GM18867 (cell line): ENCODE measurements around the gene SEPTIN5.
"Not testable (repeated sequence)": the region's sequence is repeated elsewhere in the genome, so short reads cannot be mapped to it uniquely, and the experiment has no call there.

Experiments used
- ATAC-seq: cut with Tn5 transposase; IDR thresholded peaks from one replicate; pipeline ENCODE4 v1.9.1; 2021; ENCODE audit warnings: mild to moderate bottlenecking, moderate library complexity; ENCODE audit not compliant: unreplicated experiment

Gene SEPTIN5

GRCh38 chr22:19720150-19720827, 6.0 kb downstream of the SEPTIN5 start:
- ATAC-seq = no peak

- ATAC-seq = no peak
Measured at GRCh38 chr22:19720999-19721329, 6.7 kb downstream of the SEPTIN5 start.

- no peak for ATAC-seq
Measured at GRCh38 chr22:19721330-19722177, 7.3 kb downstream of the SEPTIN5 start.

GRCh38 chr22:19722178-19722981, 8.1 kb downstream of the SEPTIN5 start:
- ATAC-seq = no peak

- no peak for ATAC-seq
Measured at GRCh38 chr22:19722982-19723231, 8.6 kb downstream of the SEPTIN5 start.

- no peak for ATAC-seq
Measured at GRCh38 chr22:19723232-19723982, 9.1 kb downstream of the SEPTIN5 start, which contains the start of gene GP1BB. GP1BB (plus strand) TSS chr22:19723539; CDS start chr22:19723570, 31 bp downstream.

- no peak for ATAC-seq
Measured at GRCh38 chr22:19723983-19724827, 9.9 kb downstream of the SEPTIN5 start.

GRCh38 chr22:19724927-19725661, 10.8 kb downstream of the SEPTIN5 start:
- ATAC-seq = no peak

GRCh38 chr22:19726064-19726788, 11.9 kb downstream of the SEPTIN5 start:
- ATAC-seq = not testable (repeated sequence)

GRCh38 chr22:19727310-19728150, 13.2 kb downstream of the SEPTIN5 start:
- ATAC-seq = no peak

GRCh38 chr22:19728271-19728670, 14.0 kb downstream of the SEPTIN5 start:
- no peak for ATAC-seq

- no peak for ATAC-seq
Measured at GRCh38 chr22:19728836-19729235, 14.5 kb downstream of the SEPTIN5 start.

- no peak for ATAC-seq
Measured at GRCh38 chr22:19729507-19729906, 15.2 kb downstream of the SEPTIN5 start.

- ATAC-seq = no peak
Measured at GRCh38 chr22:19730198-19730597, 15.9 kb downstream of the SEPTIN5 start.

GRCh38 chr22:19730655-19731360, 16.5 kb downstream of the SEPTIN5 start:
- ATAC-seq = no peak

- no peak for ATAC-seq
Measured at GRCh38 chr22:19731361-19732135, 17.2 kb downstream of the SEPTIN5 start.
